K562 (cell line): ENCODE data around the gene CSNK1D. TPM values are rescaled to one million over a fixed set of nuclear protein-coding genes. Genes with fewer than 3 reads are reported as not detected.

Source experiments
- BHLHE40 ChIP-seq: IDR thresholded peaks from 2 replicates; pipeline ENCODE4 v1.6.1; 2011; ENCODE audit warnings: low read length, improper control_type of control experiment
- ZEB2 ChIP-seq: fragments of 450-650 bp; IDR thresholded peaks from 2 replicates; pipeline ENCODE4 v1.6.1; 2016
- polyA plus RNA-seq, 8 experiments: library from polyadenylated mRNA; depleted of rRNA in 4 of 8; stranded (reverse) in 5 of 8; unstranded in 3 of 8; fragments of >200 nt; fragmentation: Nextera tagmentation in 2 of 8; fragmentation: Illumina TruSeq in 1 of 8; extraction: Ambion mirVana in 2 of 8; extraction: Trizol in 1 of 8; gene quantifications; 2 replicates each; pipeline versions ENCODE4 v1.2.1 to v1.2.3, GENCODE V29; 2011 to 2014; ENCODE audit warnings: inconsistent platforms in 1 of 8, missing spikeins in 1 of 8
- total RNA-seq, 7 experiments: library from RNA; depleted of rRNA in 6 of 7; stranded (reverse); fragments of >200 nt in 6 of 7; fragmentation: Illumina TruSeq in 2 of 7; extraction: Trizol in 2 of 7; gene quantifications; 2 replicates each; pipeline versions ENCODE4 v1.2.1 to v1.2.3, GENCODE V29; 2011 to 2021; ENCODE audit warnings: low replicate concordance in 1 of 7
- TF ChIP-seq, protein P1 (sequence below), 2 experiments: fragments of 450-650 bp; IDR thresholded peaks; 2 replicates each; pipeline ENCODE4 v1.6.1; 2016; ENCODE audit warnings: mild to moderate bottlenecking in 2 of 2, borderline replicate concordance in 1 of 2, low read depth in 1 of 2, moderate library complexity in 1 of 2
- TF ChIP-seq, protein P2 (sequence below), 2 experiments: fragments of 450-650 bp; IDR thresholded peaks; 2 replicates each; pipeline ENCODE4 v1.6.1; 2016

Gene CSNK1D
- total and polyA plus RNA-seq, 9 of the 15 experiments (the other 6 are each of a cell fraction or from before 2014, with no cell fraction given) = 6.5 to 133 (median 41.3) TPM

DNA sequence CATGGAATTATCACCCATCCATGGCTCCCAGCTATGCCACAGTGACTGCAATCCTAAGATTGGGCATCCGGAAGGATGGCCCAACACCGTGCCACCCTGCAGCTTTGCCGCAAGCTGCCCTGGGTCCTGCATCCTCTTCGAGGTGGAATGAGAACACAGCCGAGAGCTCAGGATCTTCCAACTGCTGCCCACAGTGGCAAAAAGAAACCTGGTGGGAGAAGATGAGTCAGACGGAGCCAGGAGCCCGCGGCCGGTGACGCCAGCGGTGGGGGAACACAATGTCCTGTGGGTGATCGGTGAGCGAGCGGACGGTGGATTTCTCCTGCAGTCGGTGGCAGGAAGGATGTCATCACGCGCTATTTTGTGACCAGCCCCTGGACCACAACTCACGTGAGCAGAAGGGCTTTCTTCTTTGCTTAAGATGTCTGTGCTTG lies 23.8 kb upstream of the CSNK1D start (continued):
- TF ChIP-seq, protein P1, sequence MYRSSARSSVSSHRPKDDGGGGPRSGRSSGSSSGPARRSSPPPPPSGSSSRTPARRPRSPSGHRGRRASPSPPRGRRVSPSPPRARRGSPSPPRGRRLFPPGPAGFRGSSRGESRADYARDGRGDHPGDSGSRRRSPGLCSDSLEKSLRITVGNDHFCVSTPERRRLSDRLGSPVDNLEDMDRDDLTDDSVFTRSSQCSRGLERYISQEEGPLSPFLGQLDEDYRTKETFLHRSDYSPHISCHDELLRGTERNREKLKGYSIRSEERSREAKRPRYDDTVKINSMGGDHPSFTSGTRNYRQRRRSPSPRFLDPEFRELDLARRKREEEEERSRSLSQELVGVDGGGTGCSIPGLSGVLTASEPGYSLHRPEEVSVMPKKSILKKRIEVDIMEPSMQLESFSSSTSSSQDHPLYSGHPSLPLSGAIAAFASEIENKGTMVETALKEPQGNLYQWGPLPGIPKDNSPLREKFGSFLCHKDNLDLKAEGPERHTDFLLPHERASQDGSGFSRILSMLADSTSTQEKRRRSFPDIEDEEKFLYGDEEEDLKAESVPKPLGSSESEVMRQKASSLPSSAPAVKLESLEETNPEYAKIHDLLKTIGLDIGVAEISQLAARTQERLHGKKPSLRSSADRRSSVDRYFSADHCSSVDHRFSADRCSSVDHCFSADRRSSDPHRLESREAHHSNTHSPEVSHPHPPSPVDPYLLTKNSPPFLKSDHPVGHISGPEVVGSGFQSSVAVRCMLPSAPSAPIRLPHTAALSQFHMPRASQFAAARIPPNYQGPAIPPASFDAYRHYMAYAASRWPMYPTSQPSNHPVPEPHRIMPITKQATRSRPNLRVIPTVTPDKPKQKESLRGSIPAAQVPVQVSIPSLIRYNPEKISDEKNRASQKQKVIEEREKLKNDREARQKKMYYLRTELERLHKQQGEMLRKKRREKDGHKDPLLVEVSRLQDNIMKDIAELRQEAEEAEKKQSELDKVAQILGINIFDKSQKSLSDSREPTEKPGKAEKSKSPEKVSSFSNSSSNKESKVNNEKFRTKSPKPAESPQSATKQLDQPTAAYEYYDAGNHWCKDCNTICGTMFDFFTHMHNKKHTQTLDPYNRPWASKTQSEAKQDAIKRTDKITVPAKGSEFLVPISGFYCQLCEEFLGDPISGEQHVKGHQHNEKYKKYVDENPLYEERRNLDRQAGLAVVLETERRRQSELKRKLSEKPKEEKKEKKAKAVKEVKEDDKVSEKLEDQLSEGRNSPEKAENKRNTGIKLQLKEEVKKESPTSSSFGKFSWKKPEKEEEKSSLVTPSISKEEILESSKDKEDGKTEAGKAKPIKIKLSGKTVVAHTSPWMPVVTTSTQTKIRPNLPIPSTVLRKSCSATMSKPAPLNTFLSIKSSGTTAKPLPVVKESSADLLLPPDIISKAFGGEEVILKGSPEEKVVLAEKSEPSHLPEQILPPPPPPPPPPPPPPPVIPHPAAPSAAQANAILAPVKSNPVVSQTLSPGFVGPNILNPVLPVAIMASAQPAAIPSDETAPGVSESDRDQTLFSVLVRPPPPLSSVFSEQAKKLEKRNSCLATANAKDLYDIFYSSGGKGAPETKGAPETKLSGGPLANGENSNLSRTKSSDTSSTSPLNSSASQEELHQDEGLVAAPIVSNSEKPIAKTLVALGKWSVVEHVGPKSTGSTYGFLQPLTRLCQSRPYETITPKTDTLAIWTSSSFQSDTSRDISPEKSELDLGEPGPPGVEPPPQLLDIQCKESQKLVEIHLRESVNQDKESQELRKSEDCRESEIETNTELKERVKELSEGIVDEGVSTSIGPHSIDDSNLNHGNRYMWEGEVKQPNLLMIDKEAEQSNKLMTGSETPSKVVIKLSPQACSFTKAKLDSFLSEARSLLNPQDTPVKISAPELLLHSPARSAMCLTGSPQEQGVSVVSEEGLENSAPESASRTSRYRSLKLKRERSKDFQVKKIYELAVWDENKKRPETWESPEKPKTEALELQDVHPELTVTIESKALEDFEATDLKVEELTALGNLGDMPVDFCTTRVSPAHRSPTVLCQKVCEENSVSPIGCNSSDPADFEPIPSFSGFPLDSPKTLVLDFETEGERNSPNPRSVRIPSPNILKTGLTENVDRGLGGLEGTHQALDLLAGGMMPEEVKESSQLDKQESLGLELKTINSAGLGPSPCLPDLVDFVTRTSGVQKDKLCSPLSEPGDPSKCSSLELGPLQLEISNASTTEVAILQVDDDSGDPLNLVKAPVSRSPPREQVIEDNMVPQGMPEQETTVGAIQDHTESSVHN (IDR thresholded peaks at IDR 0.05; ENCODE audit: borderline replicate concordance in 1 of 2, low read depth in 1 of 2) = peak in 1 of 2 experiments; percentile 89; a peak in 2 of 4 replicates
- TF ChIP-seq BHLHE40 = peak; percentile 93
- TF ChIP-seq, protein P2, sequence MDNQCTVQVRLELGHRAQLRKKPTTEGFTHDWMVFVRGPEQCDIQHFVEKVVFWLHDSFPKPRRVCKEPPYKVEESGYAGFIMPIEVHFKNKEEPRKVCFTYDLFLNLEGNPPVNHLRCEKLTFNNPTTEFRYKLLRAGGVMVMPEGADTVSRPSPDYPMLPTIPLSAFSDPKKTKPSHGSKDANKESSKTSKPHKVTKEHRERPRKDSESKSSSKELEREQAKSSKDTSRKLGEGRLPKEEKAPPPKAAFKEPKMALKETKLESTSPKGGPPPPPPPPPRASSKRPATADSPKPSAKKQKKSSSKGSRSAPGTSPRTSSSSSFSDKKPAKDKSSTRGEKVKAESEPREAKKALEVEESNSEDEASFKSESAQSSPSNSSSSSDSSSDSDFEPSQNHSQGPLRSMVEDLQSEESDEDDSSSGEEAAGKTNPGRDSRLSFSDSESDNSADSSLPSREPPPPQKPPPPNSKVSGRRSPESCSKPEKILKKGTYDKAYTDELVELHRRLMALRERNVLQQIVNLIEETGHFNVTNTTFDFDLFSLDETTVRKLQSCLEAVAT (IDR thresholded peaks at IDR 0.05) = peak in 1 of 2 experiments; percentile 31; a peak in 2 of 4 replicates
- TF ChIP-seq ZEB2 = 0 out of 2 replicates have a peak, but pooled peaks have one; percentile 19
